ENCODE data around the gene PEA15.
A peak's percentile ranks its signal among the peaks of the same experiment; 100 is the strongest.

Gene PEA15, protein sequence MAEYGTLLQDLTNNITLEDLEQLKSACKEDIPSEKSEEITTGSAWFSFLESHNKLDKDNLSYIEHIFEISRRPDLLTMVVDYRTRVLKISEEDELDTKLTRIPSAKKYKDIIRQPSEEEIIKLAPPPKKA

DNA sequence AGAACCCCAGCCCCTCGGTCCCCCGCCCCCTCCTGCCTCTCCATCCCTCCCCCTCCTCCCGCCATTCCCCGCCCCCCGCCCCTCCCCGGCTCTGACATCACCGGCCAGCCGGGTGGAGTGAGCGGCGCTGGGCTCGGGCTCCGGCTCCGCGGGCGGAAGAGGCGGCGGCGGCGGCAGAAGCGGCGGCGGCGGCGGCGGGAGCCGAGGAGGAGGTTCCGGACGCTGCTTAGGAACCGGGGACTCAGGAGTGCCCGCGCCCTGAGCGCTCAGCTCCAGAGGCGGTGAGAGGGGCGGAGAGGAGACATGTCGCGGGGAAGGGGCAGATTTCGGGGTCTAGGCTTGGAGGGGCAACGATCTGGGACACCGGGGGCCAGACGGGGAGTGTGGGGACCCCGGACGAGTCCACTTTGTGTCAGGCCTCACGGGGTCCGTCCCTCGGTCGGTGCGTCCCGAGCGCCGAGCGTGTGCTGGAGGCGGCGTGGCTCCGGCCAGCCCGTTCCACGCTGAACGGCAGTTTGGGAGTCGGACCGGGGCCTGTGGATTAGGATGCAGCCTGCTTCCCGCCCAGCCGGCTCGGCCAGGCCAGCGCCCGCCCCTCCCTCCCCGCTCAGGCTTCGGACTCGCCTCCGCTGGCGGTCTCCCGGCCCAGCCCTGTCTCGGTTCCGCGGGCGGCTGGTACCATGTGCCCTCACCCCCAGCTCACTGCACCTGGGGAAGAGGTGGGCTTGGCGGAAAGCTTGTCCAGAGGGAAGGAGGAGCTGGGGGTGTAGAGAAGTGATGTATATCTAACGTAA is at the start of gene PEA15:
Gene PEA15, plus strand, starts transcription at position 143 of the 794 bp plus-strand sequence. CDS start 6,161 bp downstream, outside the sequence.
- DNase-seq = peak; percentile 44 to 61

DNA sequence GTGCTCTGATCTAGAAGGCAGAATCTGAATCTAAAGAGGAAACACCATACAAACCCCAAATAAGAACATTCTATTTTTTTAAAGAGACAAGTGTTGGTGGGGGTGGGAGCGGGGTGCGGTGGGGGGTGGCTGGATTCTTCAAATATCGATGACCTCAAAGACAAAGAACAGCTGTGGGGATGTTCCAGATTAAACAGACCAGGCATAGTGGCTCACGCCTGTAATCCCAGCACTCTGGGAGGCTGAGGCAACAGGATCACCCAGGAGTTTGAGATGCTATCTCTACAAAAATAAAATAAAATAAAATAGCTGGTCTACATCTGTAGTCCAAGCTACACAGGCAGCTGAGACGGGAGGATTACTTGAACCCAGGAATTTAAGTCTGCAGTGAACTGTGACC is 48.8 kb upstream of the PEA15 start:
- no peak for DNase-seq

DNA sequence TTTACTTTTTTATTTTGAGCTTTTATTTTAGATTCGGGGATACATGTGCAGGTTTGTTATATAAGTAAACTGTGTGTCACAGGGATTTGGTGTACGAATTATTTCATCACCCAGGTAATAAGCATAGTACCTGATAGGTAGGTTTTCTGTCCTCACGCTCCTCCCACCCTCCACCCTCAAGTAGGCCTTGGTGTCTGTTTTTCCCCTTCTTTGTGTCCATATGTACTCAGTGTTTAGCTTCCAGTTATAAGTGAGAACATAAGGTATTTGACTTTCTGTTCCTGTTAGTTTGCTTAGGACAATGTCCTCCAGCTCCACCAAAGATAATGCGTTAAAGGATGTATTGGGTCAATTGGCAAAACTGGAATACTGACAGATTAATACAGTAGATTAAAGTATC is 48.0 kb upstream of the PEA15 start:
- no peak for DNase-seq

DNA sequence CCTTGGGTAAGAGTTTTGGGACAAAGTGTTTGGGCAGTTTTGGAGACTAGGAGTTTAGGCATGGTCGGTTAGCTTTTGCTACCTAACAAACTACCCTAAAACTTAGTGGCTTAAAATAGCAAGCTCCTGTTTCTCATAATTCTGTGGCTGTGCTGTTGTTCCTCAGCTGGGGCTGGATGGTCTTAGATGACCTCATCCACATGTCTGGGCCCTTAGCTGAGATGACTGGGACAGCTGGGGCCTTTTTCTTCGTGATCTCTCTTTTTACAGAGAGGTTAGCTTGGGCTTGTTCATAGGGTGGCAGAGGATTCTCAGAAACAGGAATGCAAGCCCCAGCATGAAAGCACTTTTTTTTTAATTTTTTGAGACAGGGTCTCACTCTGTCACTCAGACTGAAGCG is 47.2 kb upstream of the PEA15 start:
- no peak for DNase-seq

DNA sequence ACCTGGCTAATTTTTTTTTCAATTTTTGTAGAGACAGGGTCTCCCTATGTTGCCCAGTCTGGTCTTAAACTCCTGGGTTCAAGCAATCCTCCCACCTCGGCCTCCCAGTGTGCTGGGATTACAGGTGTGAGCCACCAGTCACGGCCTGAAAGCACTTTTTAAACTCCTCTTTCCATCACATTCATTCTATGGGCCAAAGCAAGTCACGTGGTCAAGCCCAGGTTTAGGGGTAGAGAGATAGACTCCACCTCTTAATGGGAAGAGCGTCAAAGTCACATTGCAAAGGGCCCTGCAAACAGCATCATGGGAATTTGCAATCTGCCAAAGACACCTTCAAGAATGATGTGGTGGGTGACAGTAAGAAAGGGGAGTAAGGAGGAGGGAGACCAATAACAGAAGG is 46.6 kb upstream of the PEA15 start:
- DNase-seq = no peak

DNA sequence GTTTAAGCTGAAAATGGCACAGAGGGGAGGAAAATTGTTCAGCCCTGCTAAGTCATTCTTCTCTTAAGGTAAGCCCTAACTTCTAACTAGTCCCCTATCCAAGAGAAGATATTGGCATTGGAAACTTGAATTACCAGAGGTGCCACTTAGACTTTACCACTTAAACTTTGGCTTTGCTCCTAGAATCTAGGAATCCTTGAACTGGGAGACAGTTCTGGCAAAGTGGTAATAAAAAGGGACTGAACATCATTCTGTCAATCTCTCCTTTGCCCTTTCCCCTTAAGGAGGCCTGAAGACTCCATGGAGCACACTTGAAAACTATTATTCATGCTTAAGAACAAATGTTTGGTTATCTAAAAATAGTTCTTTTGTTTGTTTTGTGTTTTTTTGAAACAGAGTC is 45.3 kb upstream of the PEA15 start:
- no peak for DNase-seq

DNA sequence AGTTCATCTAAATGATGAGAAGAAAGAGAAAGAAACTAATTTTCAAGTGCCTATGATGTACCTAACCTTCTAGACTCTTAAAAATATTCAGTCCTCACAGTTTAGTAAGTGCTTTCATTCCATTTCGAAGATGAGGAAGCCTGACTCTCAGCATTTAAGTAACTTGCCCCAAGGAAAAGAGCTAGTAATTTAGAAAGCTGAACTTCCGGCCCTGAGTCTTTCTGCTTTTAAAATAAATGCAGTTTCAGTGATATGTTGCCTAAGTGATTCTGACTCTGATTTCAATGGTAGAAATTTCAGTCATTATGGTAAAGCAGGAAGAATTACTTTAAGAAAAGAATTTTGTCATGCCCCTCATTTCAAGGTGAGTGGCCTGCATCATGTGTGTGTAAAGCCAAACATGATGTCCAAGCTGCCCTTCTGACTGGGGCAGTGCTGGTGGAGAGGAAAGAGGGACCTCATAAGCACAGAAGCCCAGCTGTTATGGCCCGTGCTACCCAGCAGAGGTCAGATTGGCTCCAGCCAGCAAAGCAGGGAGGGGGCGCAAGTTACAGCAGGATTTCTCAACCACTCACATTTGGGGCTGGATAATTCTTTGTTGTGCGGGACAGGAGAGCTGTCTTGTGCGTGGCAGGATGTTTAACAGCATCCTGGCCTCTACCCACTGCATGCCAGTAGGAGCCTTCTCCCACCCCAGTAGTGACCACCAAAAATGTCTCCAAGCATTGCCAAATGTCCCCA is 43.0 kb upstream of the PEA15 start:
- no peak for DNase-seq

DNA sequence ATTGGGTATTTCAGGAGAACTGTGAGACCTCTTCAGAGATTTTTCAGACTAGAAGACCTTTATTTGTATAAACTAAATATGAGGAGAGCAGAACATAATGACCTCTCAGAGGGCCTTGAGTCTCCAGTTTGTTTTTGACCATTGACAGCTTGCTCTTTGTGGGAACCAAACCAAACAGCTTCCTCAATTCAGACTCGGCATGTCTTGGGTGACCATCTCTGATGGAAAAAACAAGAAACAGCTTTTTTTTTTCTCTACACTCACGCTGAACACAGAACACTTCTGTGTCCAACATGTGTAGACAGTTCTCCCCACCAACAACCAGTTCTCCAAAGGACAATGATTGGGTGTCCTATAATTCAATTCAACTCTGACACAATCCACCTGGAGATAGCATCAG is 42.3 kb upstream of the PEA15 start:
- DNase-seq = no peak

DNA sequence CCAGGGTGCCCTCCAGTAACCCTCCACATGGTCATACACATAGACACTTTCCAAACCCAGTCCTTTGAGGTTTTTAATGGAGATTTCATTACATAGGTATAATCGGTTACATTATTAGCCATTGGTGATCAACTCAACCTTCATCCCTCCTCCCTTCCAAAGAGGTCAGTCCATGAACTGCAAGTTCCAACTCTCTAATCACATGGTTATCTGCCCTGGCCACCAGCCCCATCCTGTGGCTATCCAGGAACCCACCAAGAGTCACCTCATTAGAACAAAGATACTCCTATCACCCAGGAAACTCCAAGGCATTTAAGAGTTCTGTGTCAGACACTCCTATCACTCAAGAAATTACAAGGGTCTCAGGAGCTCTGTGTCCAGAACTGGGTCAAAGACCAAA is 41.6 kb upstream of the PEA15 start:
- no peak for DNase-seq

DNA sequence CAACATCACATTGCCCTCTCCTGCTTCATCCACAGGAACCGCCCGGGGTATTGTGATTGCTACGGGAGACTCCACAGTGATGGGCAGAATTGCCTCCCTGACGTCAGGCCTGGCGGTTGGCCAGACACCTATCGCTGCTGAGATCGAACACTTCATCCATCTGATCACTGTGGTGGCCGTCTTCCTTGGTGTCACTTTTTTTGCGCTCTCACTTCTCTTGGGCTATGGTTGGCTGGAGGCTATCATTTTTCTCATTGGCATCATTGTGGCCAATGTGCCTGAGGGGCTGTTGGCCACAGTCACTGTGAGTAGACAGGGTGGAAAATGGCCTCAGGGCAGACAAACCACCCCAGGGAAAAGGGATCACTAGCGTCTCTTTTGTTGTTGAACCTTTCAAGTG is 41.1 kb upstream of the PEA15 start:
- DNase-seq = no peak

DNA sequence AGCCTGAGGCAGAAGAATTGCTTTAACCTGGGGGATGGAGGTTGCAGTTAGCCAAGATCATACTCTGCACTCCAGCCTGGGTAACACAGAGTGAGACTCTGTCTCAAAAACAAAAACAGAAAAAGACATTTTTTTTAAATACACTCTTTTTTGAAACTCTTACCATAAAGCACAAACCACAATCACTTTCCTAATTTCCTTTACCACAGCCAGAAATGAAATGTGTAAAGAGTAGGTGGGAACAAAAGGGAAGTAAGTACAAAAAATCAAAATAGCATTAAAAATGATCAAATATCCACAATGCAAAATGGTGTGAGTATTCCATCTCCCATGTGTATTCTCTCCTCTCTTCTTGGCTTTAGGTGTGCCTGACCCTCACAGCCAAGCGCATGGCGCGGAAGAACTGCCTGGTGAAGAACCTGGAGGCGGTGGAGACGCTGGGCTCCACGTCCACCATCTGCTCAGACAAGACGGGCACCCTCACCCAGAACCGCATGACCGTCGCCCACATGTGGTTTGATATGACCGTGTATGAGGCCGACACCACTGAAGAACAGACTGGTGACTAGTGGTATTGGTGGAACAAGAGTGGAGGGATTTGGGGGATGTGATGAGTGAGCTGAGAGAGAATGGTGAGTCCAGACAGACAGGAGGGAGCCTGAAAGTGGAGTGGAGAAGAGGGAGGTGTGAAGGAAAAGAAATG is 38.9 kb upstream of the PEA15 start:
- DNase-seq = no peak

DNA sequence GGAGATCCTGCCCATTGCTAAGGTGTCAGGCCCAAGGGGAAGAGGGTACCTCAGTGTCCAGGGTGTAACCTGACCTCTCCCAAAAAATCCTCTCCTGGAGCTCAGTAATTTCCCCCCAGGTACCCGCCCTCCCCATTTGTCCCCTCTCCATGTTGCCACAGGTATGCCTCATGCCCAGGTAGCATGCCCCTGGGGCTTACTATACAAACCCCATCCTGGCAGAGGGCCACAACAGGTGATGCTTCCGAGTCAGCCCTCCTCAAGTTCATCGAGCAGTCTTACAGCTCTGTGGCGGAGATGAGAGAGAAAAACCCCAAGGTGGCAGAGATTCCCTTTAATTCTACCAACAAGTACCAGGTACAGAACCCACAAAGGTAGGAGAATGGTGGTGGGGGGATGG is 38.1 kb upstream of the PEA15 start:
- DNase-seq = no peak

DNA sequence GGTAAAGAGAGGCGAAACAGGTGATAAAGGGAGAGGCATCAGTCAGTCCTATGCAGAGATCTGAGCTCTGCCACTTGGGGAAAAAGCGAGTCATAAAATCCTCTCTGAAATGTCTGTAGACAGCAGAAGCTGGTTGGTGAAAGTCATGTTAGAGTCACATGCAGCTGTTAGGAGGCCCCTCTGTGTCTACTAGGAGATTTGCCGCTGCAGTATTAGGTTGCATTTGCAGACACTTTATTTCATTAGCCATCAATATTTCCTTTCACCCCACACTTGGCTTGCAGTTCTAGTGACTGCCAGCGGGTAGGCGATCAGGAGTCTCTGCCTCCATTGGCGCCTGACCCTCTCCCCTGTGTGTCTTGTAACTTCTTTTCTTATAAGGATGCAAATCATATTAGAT is 37.6 kb upstream of the PEA15 start:
- DNase-seq = no peak

DNA sequence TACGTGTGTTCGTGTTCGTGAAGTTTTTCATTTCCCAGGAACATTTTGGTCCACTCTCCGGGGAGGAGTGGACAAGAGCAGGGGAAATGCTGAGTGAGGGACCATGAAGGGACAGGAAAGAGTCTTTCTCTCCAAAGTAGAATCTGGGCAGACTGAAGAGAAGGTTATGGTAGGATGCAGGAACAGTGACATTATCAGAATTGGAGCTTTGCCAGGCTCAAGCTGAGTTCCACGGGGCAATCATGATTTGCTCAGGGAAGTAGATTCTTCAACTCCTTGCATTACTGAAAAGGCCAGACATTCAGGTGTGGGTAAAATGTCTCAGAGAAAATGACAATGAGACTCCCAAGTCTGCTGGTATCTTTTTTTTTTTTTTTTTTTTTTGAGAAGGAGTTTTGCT is 37.2 kb upstream of the PEA15 start:
- no peak for DNase-seq

DNA sequence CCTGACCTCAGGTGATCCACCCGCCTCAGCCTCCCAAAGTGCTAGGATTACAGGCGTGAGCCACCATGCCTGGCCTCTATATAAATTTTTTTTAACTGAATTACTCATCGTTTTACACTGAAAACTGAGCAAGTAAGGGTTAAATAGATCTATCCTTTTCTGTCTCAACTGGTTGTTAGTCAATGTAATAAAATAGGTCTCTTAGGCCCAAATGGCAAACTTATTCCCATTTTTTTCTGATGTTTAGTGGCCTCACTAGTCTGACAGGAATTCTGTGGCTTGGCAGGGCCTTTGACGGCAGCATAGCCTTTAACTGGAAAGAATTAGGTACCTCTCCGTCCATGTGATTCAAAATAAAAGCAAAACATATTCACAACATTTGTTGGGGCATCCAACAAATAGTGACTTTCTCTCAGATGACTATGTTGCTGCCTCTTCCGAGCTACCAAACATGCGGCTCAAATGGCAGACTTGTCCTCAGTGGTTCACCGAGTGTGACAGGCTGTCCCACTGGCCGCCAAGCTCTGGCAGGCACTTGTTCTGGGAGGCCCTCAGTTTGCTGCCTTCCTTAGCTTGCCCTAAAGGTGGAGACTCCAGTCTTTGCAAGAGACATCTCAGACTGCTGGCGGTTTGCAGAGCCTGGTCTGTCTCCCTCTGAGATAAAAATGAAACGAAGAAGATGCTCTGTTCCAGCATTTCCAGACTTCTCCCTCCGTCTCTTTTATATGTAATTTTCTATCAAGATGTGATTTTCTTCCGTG is 36.4 kb upstream of the PEA15 start:
- no peak for DNase-seq

DNA sequence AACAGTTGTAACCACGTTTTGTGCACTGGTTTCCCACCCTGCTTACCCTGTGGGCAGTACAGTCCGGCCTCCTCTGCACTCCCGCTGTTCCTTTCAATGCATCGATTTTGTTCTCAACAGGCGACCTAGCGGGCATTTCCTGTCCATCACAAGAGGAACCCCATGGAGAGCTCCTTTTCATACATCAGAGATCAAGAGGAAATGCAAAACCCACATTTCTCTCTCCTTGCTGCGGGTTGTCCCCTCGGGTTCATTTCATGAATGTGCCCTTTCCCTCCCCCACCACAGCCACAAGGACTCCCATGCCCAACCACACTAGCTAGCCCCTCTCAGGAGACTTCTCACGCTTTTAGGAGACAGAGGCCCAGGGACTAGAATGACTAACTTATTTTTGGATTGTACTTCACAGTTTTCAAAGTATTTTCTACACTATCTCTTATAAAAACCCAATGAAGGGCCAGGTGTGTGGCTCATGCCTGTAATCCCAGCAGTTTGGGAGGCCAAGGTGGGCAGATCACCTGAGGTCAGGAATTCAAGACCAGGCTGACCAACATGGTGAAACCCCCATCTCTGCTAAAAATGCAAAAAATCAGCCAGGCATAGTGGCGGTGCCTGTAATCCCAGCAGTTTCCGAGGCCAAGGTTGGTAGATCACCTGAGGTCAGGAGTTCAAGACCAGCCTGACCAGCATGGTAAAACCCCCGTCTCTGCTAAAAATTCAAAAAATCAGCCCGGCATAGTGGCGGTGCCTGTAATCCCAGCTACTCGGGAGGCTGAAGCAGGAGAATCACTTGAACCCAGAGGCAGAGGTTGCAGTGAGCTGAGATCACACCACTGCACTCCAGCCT is 35.4 kb upstream of the PEA15 start:
- DNase-seq = peak in 1 of 2 experiments; percentile 8

DNA sequence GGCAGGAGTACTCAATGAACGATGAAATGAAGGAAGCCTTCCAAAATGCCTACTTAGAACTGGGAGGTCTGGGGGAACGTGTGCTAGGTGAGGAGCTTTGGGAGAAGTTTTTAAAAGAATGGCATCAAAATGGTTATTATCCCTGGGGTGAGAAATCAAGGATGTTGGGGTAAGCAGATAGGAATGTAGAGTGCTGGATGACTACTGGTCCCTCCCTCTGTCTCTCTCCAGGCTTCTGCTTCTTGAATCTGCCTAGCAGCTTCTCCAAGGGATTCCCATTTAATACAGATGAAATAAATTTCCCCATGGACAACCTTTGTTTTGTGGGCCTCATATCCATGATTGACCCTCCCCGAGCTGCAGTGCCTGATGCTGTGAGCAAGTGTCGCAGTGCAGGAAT is 33.8 kb upstream of the PEA15 start:
- no peak for DNase-seq

DNA sequence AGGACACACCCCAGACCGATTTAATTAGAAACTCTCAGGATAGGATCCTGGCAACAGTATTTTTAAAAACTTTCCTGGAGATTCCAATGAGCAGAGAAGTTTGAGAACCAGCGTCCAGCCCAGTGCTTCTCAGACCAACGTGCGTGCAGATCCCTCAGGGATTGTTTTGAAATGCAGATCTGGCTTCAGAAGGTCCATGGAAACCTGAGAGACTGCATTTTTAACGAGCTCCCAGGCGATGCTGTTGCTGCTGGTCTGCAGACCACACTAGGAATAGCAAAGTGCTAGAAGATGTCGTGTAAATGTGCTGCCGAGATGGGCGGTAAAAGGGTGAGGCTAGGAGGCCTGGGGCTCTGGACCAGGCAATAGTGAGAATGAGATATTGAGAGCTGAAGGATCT is 33.2 kb upstream of the PEA15 start:
- DNase-seq = no peak

DNA sequence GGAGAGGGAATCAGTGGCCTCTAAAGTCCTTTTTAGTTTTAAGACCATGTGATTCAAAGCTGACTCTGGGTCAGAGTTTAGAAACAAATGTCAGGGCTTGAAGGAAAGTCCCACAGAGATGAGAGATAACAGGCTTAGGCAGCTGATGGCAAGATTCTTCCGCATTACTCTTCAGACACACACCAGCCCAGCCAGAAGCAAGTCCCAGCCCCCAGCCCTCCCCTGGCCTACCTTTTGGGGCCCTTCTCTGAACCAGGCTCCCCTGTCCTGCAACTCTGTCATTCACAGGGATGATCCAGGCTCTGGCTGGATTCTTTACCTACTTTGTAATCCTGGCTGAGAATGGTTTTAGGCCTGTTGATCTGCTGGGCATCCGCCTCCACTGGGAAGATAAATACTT is 28.0 kb upstream of the PEA15 start:
- DNase-seq = no peak

DNA sequence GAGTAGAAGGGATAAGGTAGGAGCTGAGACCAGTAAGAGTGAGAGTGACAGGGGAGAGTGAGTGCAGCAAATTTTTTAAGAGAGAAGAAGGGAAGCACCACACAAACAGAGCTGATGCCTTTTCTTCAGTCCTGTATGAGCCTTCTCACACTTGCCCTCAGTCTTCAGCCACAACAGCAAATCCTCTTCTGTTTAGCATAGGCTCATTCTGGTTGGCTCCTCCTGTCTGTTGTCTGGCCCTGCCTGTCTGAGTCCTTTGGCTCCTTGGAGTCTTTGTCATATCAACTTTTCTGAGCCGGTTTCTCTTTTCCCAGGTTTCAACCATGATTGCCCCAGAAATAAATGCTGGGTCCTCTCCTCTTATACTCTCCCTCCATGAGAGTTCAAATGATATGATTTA is 27.5 kb upstream of the PEA15 start:
- DNase-seq = no peak

DNA sequence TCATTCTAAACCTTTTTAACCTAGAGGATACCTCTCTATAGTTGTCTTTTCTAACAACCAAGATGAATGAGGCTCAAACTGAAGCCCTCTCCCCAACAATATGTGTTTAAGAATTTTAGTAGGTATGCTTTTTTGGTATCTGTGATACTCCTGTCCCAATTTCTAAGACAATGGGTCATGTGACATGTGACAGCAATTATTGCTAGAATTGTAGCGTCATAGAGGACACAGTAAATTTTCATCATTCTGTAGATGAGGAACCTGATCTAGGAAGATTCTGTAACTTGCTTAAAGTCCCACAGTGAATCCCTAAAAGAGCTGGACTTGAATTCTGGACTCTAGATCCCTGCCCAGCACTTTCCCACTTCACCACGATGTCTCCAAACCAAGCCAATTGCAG is 26.5 kb upstream of the PEA15 start:
- no peak for DNase-seq

DNA sequence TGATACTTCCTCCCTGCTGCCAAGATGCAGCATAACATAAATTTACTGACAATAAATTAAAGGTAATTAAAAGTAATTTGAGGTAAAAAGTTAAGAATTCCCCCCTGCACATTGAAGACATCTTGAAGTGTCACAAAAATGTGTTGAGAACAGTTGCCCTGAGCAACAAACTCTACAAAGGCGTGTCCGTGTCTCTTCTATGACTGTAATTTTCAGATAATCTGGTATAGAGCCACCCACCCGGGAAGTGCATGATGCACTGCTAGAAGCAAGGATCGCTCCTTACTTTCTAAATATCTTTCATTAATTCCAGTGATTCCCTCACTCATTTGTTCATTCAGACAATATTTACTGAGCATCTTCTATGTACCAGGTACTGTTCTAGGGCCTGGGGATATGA is 25.8 kb upstream of the PEA15 start:
- DNase-seq = no peak

Data from NCI-H1930 (cell line).